ENCODE measurements around the gene GRM3.

The GRM3 gene

DNA sequence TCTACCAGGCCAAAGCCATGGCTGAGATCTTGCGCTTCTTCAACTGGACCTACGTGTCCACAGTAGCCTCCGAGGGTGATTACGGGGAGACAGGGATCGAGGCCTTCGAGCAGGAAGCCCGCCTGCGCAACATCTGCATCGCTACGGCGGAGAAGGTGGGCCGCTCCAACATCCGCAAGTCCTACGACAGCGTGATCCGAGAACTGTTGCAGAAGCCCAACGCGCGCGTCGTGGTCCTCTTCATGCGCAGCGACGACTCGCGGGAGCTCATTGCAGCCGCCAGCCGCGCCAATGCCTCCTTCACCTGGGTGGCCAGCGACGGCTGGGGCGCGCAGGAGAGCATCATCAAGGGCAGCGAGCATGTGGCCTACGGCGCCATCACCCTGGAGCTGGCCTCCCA, 142.7 kb downstream of the GRM3 start:
- DNase-seq (ENCODE audit: low read depth): no peak

DNA sequence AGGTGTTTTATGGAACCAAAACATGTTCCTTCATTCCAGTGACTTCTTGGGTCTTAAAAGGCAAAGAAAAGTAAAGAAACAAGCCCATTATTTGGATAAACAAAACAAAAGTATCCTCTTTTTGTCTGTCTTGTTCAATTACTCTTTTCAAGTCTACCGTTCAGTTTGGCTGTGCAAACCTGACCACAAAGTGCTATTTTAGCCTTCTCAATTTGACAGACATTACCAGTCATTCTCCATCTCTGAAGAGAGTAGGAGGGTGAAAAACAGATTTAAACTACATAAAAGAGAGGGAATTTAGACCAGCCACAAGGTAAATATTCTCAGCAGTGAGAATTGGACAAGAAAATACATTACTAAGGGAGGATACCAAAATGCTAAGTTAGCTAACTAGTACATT, 145.2 kb downstream of the GRM3 start:
- no peak for DNase-seq (ENCODE audit: low read depth)

DNA sequence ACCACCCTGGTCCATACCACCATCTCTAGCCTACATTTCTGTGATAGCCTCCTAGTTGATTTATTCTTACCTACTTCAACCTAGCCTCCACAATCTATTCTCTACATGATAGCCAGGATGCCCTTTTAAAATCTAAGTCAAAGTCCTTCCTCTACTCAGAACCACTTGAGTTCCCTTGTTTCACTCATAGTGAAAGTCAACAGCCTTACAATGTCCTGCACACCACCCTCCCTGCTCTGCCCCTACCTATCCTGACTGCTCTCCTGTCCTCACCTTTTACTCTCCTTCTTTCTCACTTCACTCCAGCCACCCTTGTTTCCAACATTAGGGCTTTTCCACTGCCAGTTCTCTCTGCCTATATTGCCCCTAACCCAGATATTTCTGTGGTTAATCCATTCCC, 146.7 kb downstream of the GRM3 start:
- DNase-seq (ENCODE audit: low read depth): no peak

DNA sequence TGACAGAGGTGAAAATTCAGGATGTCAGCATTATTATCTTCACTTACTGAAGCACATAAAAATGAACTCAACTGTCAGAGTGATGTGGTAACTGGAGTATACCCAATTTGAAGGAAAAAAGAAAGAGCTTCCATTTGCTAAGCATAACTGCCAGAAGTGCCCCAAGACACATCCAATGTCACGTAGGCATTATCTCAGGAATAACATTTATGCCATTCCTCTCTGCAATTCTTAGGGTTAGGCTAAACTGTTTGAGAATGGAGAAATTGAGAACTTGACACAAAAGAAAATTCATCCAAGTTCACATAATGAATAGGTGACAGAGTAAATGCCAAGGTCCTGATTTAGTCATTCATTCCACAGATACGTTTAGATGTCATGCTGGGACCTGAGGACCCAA, 148.6 kb downstream of the GRM3 start:
- DNase-seq (ENCODE audit: low read depth): no peak

DNA sequence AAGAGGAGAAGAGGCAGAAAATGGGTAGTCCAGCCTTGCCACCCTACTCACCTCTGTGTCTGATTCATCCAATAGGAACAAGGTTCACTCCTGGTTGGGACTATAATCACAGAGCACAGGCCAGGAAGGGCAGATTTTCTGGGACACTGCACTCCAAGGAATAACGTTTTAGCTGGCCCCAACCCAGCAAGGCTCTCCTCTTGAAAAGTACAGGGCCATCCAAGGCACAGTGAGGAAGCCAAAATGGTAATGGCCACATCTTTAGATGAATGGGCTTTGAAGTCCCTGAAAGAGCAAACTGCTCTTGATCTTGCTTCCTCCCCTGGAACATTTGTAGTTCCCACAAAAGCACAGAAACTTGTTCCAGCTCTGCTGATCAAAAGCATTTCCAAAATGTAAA, 149.4 kb downstream of the GRM3 start:
- DNase-seq (ENCODE audit: low read depth): no peak

DNA sequence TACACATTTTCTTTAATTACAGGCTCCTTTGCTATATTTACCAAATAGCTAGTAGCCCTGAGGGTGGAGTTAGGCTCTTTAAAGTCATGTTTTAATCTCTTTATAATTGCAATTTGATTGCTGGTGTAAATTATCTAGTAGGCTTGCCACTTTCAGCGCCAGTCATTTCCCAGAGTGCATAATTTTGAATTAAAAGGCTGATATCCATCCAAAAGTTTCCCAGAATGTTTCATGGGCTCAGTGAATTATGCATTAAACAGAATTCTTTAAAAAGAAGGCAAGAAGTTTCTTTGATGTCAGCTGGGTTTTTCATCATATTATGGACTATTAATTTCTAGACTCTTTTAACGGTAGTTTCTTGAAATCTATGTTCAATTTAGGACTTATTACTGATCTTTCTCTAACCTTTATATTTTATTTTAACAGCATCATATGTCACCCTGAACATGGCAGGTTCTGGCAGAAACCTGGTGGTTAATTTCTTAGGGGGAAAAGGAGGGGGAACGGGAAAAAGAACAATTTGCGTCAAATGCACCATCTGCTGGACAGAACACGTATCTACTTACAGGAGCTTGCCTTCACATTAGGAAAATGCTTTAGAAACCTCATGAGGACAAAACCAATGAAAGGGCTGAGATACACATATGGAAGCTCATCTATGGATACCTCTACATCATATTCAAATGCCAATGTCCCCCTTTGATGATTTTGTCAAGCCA, 171.1 kb downstream of the GRM3 start:
- DNase-seq (ENCODE audit: low read depth): no peak

DNA sequence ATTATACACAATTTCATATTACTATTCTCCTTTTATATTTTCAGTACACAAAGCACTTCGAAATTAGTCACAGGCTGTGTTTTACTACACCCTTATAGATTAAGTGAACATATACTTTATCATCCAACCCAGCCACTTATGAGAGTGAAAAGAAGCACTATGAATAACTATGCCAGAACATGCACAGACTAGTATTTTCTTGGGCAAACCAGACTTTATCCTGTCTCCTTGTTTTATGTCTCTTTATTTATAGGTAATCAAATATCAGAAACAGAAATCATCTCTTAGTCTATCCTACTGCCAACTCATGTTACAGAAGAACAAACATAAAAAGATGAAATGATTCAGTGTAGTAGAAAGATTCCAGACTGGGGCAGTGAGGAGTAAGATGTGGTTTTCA, 171.8 kb downstream of the GRM3 start:
- DNase-seq (ENCODE audit: low read depth): no peak

DNA sequence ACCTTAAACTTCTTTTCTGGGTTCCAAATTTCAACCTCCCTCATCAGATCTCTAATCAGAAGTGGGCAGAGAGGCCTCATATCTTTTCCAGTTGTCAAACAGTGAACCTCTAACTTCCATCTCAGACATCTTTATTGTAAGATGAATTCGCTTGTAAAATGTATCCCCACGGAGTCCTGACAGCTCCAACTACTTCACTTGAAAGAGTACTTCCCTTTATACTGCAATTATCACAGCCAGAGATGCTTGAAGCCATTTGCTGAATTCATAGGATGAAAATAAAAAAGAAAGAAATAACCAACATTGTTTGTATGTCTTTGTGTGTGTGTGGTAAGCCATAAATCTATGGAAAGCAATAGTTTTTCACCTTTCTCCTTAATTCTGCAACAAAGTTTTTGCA, 175.2 kb downstream of the GRM3 start:
- no peak for DNase-seq (ENCODE audit: low read depth)

DNA sequence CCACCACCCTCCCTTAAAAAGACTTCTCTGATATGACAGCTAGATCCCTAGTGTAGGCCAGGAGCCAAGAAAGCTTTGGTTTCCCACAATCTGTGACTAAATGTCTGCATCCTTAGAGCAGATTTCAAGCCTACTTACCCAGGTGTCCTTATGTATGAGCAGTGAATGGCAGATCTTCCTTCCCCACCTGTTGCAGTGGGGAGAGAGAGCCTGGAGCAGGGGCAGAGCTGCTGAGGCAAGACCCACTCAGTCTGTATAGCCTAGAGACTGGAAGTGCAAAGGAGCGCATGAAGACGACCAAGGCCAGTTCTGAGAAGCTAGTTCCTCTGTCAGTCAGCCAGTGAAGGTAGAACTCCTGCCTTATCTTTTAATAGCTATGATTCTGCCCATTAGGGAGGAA, 180.1 kb downstream of the GRM3 start:
- DNase-seq (ENCODE audit: low read depth): no peak

DNA sequence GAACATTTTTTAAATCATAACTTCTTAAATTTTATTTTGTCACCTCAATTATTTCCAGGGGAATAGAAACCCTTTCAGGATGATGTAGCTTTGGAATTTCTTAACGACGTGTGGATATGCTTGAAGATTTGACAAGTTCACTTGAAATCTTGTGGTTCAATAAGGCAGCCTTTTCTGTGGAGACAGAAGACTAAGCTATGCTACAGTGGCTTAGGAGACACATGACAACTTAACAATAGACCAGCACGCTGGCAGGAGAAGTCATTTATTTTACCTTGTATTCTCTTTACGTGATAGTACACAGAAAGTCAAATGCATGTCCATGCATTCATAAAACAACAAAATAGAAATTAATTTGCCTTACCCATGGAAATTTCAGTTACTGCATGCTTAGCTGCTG, 181.6 kb downstream of the GRM3 start:
- DNase-seq (ENCODE audit: low read depth): no peak

DNA sequence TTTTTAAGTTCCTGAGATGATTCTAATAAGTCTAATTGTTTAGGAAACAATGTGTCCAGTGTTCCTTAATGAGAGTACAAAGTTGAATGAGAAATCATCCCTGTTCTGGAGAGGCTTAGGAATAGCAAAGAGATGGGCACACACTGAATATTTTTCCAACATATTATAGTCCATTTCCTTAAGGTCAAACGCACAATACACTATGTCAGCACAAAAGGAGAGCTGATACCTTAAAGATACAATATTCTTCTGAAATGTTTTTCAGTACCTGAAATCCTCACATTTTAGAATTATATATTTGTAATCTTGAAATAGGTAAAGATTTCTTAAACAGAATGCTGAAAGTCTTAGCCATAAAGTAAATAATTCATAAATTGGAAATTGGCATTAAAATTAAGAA, 183.2 kb downstream of the GRM3 start:
- DNase-seq (ENCODE audit: low read depth): no peak

DNA sequence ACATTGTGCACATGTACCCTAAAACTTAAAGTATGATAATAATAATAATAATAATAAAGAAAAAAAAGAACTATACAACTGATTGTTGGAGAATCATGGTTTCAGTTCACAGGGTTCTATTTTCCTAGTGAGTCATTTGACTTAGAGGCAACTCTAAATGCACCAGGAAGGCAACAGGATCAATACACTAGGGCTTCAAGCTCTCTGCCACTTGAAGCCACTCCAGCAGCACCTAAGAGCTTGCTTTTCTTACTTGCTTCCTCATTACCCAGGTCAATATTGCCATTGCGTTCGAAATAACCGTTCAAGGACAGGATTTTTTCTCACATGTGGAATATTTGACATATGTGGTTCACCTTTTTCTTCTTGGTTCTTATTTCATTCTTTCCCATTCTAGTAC, 189.7 kb downstream of the GRM3 start:
- no peak for DNase-seq (ENCODE audit: low read depth)

DNA sequence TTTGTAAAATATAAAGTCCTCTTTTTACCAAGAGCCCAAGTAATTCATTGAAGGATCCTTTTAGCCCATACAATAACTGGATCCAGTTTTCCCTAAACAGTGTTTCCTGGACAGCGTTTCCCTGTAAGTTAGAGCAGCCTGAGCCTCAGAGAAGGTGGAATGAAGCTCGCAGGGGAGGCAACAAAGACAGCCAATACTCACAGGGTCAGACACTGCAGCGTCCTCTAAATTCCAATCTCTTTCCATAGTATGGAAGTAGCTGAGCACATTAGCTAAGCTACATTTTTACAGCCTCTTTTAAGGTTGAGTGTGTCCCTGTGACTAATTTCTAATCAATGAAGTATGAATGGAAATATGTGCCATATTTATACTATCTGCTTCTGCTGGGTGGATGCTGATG, 193.5 kb downstream of the GRM3 start:
- DNase-seq (ENCODE audit: low read depth): no peak

DNA sequence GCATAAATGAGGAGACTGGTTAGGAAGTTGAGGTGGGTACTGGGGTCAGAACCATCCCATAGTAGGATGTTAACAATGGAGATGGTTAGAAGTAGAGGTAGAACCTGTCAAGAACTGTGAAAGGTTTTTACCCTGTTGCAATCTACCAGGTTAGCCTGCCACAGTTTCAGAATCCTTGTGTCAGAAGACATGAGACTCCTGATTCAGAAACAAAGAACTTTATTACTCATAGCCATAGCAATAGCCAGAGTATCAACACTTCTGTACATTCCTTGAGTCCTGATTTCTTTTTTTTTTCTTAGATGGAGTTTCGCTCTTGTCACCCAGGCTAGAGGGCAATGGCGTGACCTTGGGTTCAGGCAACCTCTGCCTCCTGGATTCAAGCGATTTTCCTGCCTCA, 200.9 kb downstream of the GRM3 start:
- no peak for DNase-seq (ENCODE audit: low read depth)

DNA sequence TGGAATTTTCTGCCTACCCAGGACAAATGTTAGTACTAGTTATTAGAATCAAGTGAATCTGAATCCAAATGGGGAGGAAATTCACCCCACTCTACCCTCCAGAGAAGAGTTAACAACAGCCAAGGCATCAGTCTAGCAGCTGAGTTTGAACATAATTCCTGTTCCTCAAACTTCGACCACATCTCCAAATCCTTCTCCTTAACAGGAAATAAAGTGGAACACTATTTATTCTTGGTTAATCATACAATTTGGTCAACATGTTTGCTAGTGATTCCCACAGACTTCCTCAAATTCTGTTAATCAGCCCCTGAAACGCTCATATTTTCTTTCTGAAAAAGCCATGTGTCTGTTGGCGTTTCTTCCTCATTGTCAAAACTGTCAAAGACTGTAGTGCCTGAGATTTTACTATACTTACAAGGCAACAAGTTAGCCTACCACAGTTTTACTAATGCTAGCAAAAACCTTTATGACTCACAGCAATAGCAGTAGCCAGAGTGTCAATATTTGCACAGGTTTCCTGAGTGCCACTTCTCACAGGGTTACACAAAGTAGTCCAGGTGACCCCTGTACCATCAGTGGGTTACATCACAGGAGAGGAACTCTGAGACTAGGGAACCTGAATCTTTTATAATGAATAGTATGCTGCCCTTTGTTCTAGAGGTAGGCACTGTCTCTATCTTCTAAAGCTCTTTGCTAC, 202.9 kb downstream of the GRM3 start:
- no peak for DNase-seq (ENCODE audit: low read depth)

DNA sequence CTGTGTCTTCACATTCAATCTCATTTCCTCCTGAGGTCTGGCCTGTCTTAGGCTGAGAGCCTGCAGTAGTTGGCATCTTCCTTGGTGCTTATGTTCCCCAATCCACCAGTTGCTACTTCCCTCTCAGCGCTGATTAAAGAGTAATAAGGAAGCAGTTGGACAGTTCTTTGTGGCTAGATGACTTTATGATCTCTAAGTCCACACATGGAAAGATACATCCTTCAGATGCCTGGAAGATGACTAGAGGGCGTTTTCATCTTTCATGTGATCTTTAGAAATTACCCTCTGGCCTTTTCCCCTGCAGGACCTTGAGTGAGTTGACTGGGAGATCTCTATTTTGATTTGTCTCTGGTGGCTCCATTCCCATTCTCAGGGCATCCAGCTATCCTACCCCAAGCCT, 204.5 kb downstream of the GRM3 start:
- no peak for DNase-seq (ENCODE audit: low read depth)

DNA sequence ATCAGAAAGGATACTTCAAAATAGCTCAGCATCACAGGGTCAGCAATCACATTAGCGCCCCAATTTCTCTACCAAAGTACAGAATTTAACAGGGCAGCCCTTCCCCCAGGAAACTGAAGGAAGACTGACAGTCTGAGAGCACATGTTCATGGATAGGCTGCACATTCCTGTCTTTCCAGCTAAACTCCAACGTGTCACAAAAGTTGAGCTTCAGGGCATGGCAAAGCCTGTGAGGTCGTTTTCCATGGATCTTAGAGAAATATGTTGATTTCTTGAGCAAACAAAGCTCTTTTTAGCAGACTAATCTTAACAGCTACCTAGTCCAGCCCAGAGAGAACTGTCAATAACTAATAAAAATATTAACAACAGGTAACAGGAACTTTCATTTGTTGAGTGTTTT, 207.9 kb downstream of the GRM3 start:
- no peak for DNase-seq (ENCODE audit: low read depth)

DNA sequence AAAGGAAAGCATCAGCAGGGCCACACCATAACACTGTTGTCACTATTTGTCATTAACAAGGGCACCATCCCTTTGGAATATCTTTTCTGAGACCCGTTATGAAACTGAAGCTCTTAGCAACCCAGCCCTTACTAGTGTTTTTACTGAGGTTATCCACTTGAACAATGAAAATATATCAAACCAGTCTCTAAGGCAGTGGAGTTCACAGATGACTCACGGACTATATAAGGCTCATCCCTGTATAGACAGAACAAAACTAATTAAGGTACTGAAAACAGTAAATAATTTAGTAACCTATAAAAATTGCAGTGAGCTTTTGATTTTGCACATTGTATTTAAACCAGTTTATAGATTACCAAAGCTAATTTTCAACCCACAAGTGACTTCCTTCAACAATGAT, 219.7 kb downstream of the GRM3 start:
- no peak for DNase-seq (ENCODE audit: low read depth)

DNA sequence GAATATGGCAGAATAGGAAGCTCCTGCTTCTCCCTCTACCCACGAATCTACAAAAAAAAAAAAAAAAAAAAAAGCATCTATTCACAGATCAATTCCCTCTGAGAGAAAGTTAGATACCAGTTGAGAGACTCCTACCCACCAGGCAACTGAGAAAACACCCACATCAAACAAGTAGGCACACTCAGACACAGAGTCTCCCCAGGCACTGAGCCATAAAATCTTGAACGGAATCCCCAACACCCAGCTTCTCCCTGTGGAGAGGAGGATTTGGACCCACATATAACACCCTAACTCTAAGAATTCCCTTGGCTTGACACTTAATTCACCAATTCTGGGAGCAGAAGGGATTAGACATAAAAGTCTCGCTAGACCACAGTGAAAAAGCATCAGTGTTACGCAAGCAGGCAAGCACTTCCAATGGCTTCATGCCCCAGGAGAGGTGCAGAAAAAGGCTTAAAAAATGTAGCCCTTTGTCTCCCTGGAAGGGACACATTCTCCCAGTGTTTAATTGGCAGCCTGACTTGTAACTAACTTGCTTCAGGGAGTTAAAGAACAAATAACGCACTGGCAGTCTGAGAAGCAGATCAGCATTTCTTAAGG, 223.6 kb downstream of the GRM3 start:
- no peak for DNase-seq (ENCODE audit: low read depth)

DNA sequence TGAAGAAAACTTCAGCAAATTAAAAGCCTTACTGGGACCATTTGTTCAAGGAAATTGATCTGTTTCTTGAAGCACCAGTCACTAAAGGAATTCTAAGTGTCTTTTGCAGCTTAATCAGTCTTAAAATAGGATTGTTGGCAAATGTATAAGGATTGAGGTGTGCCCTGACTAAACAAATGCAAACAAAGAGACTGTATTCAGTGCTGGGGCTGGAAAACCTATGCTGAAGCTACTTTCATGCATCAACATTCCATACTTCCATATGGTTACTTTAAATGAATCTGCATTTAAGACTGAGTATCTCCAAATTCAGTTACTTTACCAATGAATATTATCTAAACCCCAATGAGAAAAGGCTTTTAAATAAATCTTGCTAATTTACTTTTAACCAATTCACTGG, 232.4 kb downstream of the GRM3 start:
- DNase-seq (ENCODE audit: low read depth): no peak

DNA sequence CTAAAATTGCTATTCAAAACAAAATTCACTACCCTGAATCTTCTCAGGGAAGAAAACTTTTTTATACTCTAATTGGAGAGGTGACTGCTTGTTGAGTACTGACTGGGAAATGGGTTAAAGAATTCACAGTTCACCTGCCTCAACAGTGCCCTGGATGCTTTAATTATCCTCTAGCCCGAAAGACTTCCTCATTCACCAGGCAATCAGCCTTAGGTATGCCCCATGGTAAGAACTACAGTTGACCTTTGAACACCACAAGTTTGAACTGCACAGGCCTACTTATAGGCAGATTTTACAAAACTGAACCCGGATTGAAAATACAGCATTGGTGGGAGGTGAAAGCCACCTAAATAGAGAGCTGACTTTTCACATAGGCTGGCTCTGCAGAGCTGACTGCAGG, 240.4 kb downstream of the GRM3 start:
- no peak for DNase-seq (ENCODE audit: low read depth)

DNA sequence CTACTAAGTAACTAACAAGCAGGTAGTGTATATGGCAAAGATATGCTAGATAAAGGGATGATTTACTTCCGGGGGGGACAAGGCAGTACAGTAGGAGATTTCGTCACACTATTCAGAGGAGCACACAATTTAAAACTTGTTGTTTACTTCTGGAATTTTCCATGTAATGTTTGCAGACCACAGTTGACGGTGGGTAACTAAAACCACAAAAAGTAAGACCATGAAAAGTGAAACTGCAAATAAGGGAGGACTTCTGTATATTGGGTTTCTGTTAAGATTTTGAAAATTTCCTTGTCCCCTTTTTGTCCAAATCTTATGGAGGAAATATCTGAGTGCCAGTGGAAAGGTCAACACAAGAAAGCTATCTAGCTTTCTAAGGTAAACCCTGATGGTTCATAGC, 245.8 kb downstream of the GRM3 start:
- no peak for DNase-seq (ENCODE audit: low read depth)

DNA sequence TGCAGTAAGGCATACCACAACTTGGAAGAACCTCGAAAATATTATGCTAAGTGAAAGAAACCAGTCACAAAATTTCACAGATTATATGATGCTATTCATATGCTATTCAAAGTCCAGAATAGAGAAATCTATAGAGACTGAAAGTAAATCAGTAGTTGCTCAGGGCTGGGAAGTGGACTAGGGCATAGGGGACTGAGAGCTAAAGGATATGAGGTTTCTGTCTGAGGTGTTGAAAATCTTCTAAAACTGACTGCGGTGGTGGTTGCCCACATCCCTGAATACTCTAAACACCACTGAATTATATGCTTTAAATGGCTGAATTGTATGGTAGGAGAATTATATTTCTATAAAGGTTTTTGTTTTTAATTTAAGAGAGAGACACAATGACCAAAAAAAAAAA, 254.5 kb downstream of the GRM3 start:
- no peak for DNase-seq (ENCODE audit: low read depth)

DNA sequence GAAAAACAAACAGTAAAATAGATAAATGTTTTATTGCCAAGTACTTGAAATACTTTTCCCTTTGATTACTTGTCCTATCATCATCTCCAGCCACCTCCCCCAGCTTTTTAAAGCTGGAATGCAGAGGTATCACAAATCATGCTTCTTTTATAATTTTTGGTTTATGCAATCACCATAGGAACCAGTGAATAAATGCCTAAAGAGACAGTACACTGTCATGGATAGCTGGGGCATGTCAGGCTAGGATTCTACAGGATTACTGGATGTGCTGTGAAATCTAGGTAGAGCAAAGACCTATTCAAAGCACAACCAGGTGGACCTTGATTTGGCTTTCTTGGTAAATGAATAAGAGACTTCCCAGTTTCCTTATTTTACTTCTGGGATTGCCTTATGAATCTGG, 257.2 kb downstream of the GRM3 start:
- DNase-seq (ENCODE audit: low read depth): no peak

All from T-helper 22 cell (primary cell).